ENCODE data around the gene CA10.

The CA10 gene

GRCh38 chr17:51751072-51751471 lies 407.4 kb downstream of the CA10 start:
- DNase-seq = no peak

GRCh38 chr17:51748749-51749604 lies 409.5 kb downstream of the CA10 start:
- DNase-seq = no peak

- DNase-seq = peak; percentile 43
Observed at GRCh38 chr17:51746421-51746820, 412.1 kb downstream of the CA10 start.

GRCh38 chr17:51745993-51746392 lies 412.5 kb downstream of the CA10 start:
- no peak for DNase-seq

- no peak for DNase-seq
Observed at GRCh38 chr17:51743477-51743876, 415.0 kb downstream of the CA10 start.

GRCh38 chr17:51742571-51742970 lies 415.9 kb downstream of the CA10 start:
- no peak for DNase-seq

- DNase-seq = no peak
Observed at GRCh38 chr17:51741458-51741857, 417.1 kb downstream of the CA10 start.

- no peak for DNase-seq
Observed at GRCh38 chr17:51740531-51740930, 418.0 kb downstream of the CA10 start.

- peak; percentile 93 for DNase-seq
Observed at GRCh38 chr17:51739245-51739886, 419.1 kb downstream of the CA10 start.

GRCh38 chr17:51736356-51736755 lies 422.2 kb downstream of the CA10 start:
- no peak for DNase-seq

- DNase-seq = no peak
Observed at GRCh38 chr17:51734976-51735375, 423.5 kb downstream of the CA10 start.

GRCh38 chr17:51734462-51734861 lies 424.1 kb downstream of the CA10 start:
- no peak for DNase-seq

GRCh38 chr17:51733166-51733565 lies 425.3 kb downstream of the CA10 start:
- DNase-seq = no peak

GRCh38 chr17:51731941-51732722 lies 426.4 kb downstream of the CA10 start:
- no peak for DNase-seq

- no peak for DNase-seq
Observed at GRCh38 chr17:51730303-51731050, 428.0 kb downstream of the CA10 start.

- no peak for DNase-seq
Observed at GRCh38 chr17:51725185-51725584, 433.3 kb downstream of the CA10 start.

- no peak for DNase-seq
Observed at GRCh38 chr17:51724043-51724580, 434.4 kb downstream of the CA10 start.

GRCh38 chr17:51722994-51723393 lies 435.5 kb downstream of the CA10 start:
- no peak for DNase-seq

GRCh38 chr17:51721730-51722129 lies 436.8 kb downstream of the CA10 start:
- DNase-seq = no peak

- DNase-seq = no peak
Observed at GRCh38 chr17:51720439-51720838, 438.1 kb downstream of the CA10 start.

- DNase-seq = no peak
Observed at GRCh38 chr17:51718983-51719382, 439.5 kb downstream of the CA10 start.

GRCh38 chr17:51711581-51711980 lies 446.9 kb downstream of the CA10 start:
- no peak for DNase-seq

- DNase-seq = no peak
Observed at GRCh38 chr17:51710634-51710979, 447.9 kb downstream of the CA10 start.

Measured in NCI-H1436 (cell line).